GM12892 (cell line): ENCODE results near the gene RBPJ.
A peak's percentile ranks its signal among the peaks of the same experiment; 100 is the strongest.
"Not testable (repeated sequence)": the region's sequence is repeated elsewhere in the genome, so short reads cannot be mapped to it uniquely, and the experiment has no call there.

Experiments
- DNase-seq: peaks from one replicate; pipeline ENCODE4 v3.0.0; 2011; ENCODE audit not compliant: insufficient read length
- FAIRE-seq: peaks from 2 replicates; lab custom pipeline; 2011; peaks lifted over from hg19 to GRCh38; lab: Jason Lieb, UNC
- POLR2A ChIP-seq: IDR thresholded peaks from 2 replicates; pipeline ENCODE4 v1.6.1; 2011; ENCODE audit warnings: low read depth, low read length, control low read depth
- POLR2AphosphoS5 ChIP-seq: IDR thresholded peaks from 2 replicates; pipeline ENCODE4 v1.6.1; 2011; ENCODE audit warnings: low read depth, low read length, control low read depth
- TAF1 ChIP-seq: IDR thresholded peaks from 2 replicates; pipeline ENCODE4 v1.6.1; 2011; ENCODE audit warnings: low read depth, mild to moderate bottlenecking, control low read depth, low read length, borderline replicate concordance

RBPJ gene

GRCh38 chr4:26345565-26345938 is 24.7 kb downstream of the RBPJ start:
- TF ChIP-seq POLR2A (no peak), POLR2AphosphoS5 (no peak), TAF1 (no peak)
- peak; percentile 81 for FAIRE-seq
- DNase-seq, result no peak

- FAIRE-seq, result peak; percentile 17
- DNase-seq, result no peak
- TF ChIP-seq POLR2A (no peak), TAF1 (no peak), POLR2AphosphoS5 (no peak)
These were observed 25.4 kb downstream of the RBPJ start for GRCh38 chr4:26346203-26346620.

DNA sequence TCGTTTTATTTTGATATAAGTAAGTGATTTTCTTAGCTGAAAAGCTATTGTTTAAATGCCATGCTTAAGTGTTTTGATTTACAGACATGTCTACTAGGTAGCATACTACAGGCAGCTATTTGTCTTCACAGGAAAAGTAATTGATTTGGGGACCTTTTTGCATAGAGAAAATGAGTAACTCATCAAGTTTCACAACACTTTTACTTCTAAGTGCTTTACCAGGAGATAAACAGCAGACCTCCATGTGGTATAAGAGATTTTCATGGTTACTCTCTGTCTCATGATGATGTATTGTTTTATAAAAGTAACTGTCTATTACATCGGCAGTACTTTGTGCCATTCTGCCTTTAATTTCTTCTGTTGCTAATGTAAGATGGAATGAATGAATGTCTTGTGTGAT is 28.7 kb downstream of the RBPJ start:
- FAIRE-seq (peak; percentile 14), DNase-seq (no peak)
- TF ChIP-seq POLR2A (no peak), TAF1 (no peak), POLR2AphosphoS5 (no peak)

- no peak for FAIRE-seq
- DNase-seq, result no peak
These were observed 30.9 kb downstream of the RBPJ start for GRCh38 chr4:26351685-26352084.

GRCh38 chr4:26354491-26354890 is 33.7 kb downstream of the RBPJ start:
- no peak for FAIRE-seq
- TF ChIP-seq POLR2AphosphoS5 (no peak), POLR2A (no peak), TAF1 (no peak)

More at GRCh38 chr4:26351685-26352084, 30.9 kb downstream of the RBPJ start:
- TF ChIP-seq TAF1, result no peak
- TF ChIP-seq POLR2AphosphoS5, result no peak
- no peak for TF ChIP-seq POLR2A

DNA sequence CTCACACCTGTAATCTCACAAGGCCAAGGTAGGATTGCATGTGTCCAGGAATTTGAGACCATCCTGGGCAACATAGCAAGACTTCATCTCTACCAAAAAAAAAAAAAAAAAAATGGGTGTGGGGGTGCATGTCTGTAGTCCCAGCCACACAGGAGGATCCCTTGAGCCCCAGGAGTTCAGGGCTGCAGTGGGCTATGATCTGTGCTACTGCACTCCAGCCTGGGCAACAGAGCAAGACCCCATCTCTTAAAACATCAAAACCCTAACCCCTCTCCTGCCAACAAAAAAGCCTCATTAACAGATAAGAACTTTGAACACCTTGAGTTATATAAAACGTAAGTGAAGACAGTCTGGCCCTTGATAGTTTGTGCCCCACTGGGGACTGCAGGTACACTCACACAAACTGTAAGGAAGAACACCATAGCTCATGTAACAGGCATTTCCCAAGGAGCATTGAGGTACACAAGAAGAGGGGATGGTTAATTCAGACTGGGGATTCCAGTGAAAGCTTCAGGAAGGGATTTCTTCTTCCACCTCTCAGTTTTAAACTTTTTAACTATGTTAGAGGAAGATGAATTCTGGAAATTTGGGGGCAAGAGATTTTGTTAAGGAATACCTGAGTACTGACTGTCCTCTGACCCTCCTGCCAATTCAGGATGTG is 34.7 kb downstream of the RBPJ start:
- TF ChIP-seq TAF1 (no peak), POLR2AphosphoS5 (no peak), POLR2A (no peak)
- DNase-seq (no peak), FAIRE-seq (peak; percentile 5)

More at GRCh38 chr4:26354491-26354890, 33.7 kb downstream of the RBPJ start:
- DNase-seq, result no peak

GRCh38 chr4:26356081-26356501 is 35.3 kb downstream of the RBPJ start:
- no peak for DNase-seq
- TF ChIP-seq TAF1 (no peak), POLR2AphosphoS5 (no peak), POLR2A (no peak)

DNA sequence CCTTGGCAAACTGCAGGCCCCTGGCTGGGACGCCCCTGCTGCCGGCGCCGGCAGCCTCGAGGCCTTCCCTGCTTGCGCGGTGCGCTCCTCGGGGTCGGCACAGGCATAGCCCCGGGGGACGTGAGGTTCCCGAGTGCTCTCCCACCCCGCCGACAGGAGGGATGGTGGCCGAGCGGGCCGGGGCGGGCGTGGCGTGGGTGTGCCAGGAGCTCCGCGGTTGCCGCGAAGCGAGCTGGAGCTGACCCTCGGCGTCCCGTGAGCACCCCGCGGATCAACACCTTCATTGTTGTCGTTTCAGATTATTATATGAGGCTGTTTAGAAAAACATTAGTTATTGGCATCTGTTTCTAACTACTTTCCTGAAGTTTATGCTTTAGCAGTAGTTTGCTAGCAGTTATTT is 38.7 kb downstream of the RBPJ start:
- DNase-seq, result not testable (repeated sequence)
- FAIRE-seq, result peak; percentile 51

More at GRCh38 chr4:26356081-26356501, 35.3 kb downstream of the RBPJ start:
- peak; percentile 90 for FAIRE-seq

- FAIRE-seq (no peak), DNase-seq (no peak)
- TF ChIP-seq POLR2A, result no peak
These were observed 39.5 kb downstream of the RBPJ start for GRCh38 chr4:26360273-26360672.

- no peak for TF ChIP-seq POLR2AphosphoS5
- TF ChIP-seq TAF1, result no peak
- TF ChIP-seq POLR2A, result no peak
- no peak for DNase-seq
- FAIRE-seq, result no peak
These were observed 40.0 kb downstream of the RBPJ start for GRCh38 chr4:26360864-26361263.

DNA sequence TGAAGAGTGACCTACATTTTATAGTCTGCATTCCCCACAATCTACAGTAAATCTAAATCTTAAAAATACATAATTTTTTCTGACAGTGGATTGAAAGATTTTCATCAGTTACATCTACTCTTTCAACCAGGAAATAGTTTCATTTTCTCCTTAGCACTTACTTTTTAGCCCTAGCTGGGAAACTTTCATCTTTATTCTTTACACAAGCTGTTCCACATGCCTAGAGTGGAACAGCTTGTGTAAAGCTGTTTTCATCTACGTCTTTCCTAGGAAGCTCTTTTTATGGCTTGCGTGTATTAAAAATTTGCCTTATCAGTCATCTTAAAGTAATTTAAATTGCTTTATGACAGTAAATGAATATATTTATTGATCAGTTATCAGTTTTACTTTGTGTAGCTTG is 40.5 kb downstream of the RBPJ start:
- no peak for DNase-seq
- TF ChIP-seq POLR2AphosphoS5 (no peak), POLR2A (no peak)
- no peak for FAIRE-seq

DNA sequence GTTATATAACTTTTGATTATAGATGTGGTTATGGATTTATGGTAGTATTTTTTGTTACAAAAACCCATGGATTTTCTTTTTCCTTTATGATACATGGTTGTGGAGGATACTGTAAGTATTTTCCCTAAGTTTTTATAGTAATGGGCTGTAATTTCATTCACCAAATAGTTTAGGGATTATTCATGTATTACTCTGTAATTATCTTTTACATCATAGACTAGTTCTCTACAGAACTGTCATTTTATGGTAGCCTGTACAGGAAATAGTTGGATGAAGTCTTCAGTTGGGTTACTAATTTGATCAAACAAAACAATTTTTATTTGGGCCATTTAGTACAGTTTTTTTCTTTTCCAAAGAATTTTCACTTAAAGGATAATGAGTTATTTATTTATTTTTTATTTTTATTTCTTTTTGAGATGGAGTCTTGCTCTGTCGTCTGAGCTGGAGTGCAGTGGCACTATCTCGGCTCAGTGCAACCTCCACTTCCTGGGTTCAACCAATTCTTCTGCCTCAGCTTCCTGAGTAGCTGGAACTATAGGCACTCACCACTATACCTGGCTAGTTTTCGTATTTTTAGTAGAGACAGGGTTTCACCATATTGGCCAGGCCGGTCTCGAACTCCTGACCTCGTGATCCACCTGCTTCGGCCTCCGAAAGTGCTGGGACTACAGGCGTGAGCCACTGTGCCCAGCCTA is 42.1 kb downstream of the RBPJ start:
- DNase-seq, result no peak

More for the DNA sequence above, 42.1 kb downstream of the RBPJ start:
- TF ChIP-seq TAF1, result no peak
- TF ChIP-seq POLR2AphosphoS5, result no peak
- no peak for TF ChIP-seq POLR2A
- no peak for FAIRE-seq
